ENCODE data around the gene ARRB1.

DNA sequence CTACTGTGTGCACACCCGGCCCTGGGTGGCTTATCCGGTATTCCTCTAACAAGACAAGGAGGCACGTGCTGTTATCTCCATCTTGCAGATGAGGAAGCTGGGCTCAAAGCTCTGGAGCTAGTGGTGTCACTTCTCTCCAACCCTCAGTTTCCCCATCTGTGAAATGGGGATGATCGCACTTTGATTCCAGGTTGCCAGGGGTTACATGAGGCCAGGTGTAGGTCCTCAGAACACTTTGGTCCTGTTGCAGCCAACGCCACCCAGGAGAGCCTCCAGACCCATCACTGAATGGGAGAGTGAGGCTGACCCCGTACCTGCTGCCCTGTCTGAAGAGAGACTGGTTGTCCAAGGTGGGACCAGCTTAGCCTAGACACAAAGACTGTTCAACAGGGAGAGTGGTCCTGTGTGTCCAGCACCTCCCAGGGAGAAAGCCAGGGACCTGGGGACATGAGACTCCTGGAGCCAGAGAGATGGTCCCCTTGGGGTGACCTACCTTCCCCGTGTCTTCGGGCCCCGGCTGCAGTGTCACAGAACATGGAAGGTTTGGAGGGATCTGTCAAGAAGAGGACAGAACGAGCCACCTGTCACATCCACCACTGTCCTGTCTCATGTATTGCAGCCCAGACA, 69.9 kb downstream of the ARRB1 start:
- TF ChIP-seq, protein P1, sequence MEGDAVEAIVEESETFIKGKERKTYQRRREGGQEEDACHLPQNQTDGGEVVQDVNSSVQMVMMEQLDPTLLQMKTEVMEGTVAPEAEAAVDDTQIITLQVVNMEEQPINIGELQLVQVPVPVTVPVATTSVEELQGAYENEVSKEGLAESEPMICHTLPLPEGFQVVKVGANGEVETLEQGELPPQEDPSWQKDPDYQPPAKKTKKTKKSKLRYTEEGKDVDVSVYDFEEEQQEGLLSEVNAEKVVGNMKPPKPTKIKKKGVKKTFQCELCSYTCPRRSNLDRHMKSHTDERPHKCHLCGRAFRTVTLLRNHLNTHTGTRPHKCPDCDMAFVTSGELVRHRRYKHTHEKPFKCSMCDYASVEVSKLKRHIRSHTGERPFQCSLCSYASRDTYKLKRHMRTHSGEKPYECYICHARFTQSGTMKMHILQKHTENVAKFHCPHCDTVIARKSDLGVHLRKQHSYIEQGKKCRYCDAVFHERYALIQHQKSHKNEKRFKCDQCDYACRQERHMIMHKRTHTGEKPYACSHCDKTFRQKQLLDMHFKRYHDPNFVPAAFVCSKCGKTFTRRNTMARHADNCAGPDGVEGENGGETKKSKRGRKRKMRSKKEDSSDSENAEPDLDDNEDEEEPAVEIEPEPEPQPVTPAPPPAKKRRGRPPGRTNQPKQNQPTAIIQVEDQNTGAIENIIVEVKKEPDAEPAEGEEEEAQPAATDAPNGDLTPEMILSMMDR (tag by site-specific recombination; IDR thresholded peaks at IDR 0.05) = no peak
- TF ChIP-seq ZNF121 (tag by site-specific recombination; IDR thresholded peaks at IDR 0.05) (no peak), KLF9 (tag by site-specific recombination; IDR thresholded peaks at IDR 0.05; ENCODE audit: low read depth) (no peak), ZFHX2 (tag by site-specific recombination; conservative IDR thresholded peaks at IDR 0.05) (no peak), YY1 (tag by site-specific recombination; IDR thresholded peaks at IDR 0.05) (no peak), KLF16 (tag by site-specific recombination; IDR thresholded peaks at IDR 0.05) (no peak), MEIS1 (CRISPR knock-in tag; IDR thresholded peaks at IDR 0.05; ENCODE audit: borderline replicate concordance) (no peak), ZNF184 (tag by site-specific recombination; IDR thresholded peaks at IDR 0.05) (no peak), ZNF146 (tag by site-specific recombination; IDR thresholded peaks at IDR 0.05) (no peak), ZIC2 (tag by site-specific recombination; IDR thresholded peaks at IDR 0.05) (no peak)
- TF ChIP-seq, protein P2, sequence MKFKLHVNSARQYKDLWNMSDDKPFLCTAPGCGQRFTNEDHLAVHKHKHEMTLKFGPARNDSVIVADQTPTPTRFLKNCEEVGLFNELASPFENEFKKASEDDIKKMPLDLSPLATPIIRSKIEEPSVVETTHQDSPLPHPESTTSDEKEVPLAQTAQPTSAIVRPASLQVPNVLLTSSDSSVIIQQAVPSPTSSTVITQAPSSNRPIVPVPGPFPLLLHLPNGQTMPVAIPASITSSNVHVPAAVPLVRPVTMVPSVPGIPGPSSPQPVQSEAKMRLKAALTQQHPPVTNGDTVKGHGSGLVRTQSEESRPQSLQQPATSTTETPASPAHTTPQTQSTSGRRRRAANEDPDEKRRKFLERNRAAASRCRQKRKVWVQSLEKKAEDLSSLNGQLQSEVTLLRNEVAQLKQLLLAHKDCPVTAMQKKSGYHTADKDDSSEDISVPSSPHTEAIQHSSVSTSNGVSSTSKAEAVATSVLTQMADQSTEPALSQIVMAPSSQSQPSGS (tag by site-specific recombination; IDR thresholded peaks at IDR 0.05; ENCODE audit: low read depth) = no peak
- TF ChIP-seq, protein P3, sequence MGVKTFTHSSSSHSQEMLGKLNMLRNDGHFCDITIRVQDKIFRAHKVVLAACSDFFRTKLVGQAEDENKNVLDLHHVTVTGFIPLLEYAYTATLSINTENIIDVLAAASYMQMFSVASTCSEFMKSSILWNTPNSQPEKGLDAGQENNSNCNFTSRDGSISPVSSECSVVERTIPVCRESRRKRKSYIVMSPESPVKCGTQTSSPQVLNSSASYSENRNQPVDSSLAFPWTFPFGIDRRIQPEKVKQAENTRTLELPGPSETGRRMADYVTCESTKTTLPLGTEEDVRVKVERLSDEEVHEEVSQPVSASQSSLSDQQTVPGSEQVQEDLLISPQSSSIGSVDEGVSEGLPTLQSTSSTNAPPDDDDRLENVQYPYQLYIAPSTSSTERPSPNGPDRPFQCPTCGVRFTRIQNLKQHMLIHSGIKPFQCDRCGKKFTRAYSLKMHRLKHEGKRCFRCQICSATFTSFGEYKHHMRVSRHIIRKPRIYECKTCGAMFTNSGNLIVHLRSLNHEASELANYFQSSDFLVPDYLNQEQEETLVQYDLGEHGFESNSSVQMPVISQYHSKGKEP (tag by site-specific recombination; IDR thresholded peaks at IDR 0.05) = no peak
- TF ChIP-seq, protein P4, sequence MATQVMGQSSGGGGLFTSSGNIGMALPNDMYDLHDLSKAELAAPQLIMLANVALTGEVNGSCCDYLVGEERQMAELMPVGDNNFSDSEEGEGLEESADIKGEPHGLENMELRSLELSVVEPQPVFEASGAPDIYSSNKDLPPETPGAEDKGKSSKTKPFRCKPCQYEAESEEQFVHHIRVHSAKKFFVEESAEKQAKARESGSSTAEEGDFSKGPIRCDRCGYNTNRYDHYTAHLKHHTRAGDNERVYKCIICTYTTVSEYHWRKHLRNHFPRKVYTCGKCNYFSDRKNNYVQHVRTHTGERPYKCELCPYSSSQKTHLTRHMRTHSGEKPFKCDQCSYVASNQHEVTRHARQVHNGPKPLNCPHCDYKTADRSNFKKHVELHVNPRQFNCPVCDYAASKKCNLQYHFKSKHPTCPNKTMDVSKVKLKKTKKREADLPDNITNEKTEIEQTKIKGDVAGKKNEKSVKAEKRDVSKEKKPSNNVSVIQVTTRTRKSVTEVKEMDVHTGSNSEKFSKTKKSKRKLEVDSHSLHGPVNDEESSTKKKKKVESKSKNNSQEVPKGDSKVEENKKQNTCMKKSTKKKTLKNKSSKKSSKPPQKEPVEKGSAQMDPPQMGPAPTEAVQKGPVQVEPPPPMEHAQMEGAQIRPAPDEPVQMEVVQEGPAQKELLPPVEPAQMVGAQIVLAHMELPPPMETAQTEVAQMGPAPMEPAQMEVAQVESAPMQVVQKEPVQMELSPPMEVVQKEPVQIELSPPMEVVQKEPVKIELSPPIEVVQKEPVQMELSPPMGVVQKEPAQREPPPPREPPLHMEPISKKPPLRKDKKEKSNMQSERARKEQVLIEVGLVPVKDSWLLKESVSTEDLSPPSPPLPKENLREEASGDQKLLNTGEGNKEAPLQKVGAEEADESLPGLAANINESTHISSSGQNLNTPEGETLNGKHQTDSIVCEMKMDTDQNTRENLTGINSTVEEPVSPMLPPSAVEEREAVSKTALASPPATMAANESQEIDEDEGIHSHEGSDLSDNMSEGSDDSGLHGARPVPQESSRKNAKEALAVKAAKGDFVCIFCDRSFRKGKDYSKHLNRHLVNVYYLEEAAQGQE (tag by site-specific recombination; IDR thresholded peaks at IDR 0.05) = no peak
